Activated T-helper 1 cell treated with anti-CD3 and anti-CD28 coated beads, Interleukin-12 subunit alpha, Interleukin-12 subunit beta, Interleukin-2, Interleukin-4 antibody, amounts not matched to agents 30 ng/mL and 10 ng/mL and 1 ng/mL, durations not matched to agents 14 hours and 24 hours and 36 hours (primary cell): Measurements from ENCODE around the gene TPM1. TPM values are rescaled to one million over a fixed set of nuclear protein-coding genes. Genes with fewer than 3 reads are reported as not detected.
A peak's percentile ranks its signal among the peaks of the same experiment; 100 is the strongest.

ENCODE experiments used
- DNase-seq: peaks from one replicate; pipeline ENCODE4 v3.0.0; 2021; ENCODE audit warnings: low spot score
- H3K27ac Mint-ChIP-seq: one replicate; pipeline ENCODE4 v1.8.0; 2021; ENCODE audit warnings: mild to moderate bottlenecking, mixed read lengths
- H3K27me3 Mint-ChIP-seq: one replicate; pipeline ENCODE4 v1.8.0; 2022; ENCODE audit warnings: mild to moderate bottlenecking, moderate library complexity, mixed read lengths; ENCODE audit not compliant: insufficient read depth
- H3K36me3 Mint-ChIP-seq: one replicate; pipeline ENCODE4 v1.8.0; 2021; ENCODE audit warnings: low read depth, mixed read lengths
- H3K4me1 Mint-ChIP-seq: one replicate; pipeline ENCODE4 v1.8.0; 2021; ENCODE audit warnings: low read depth, mixed read lengths
- H3K4me3 Mint-ChIP-seq: one replicate; pipeline ENCODE4 v1.8.0; 2021; ENCODE audit warnings: mild to moderate bottlenecking, moderate library complexity, mixed read lengths
- H3K9me3 Mint-ChIP-seq: one replicate; pipeline ENCODE4 v1.8.0; 2021; ENCODE audit warnings: mixed read lengths
- intact Hi-C: fragments of 100-400 bp; cut with micrococcal nuclease; formaldehyde crosslinking; loops from one replicate; pipeline ENCODE4 v1.15.1; 2024
- total RNA-seq: library from RNA; stranded (reverse); gene quantifications from 2 replicates; pipeline ENCODE4 v1.2.3, GENCODE V29; 2022

TPM1 gene
- total RNA-seq, 1 donor from 2014 or later, result 9.3 TPM

DNA sequence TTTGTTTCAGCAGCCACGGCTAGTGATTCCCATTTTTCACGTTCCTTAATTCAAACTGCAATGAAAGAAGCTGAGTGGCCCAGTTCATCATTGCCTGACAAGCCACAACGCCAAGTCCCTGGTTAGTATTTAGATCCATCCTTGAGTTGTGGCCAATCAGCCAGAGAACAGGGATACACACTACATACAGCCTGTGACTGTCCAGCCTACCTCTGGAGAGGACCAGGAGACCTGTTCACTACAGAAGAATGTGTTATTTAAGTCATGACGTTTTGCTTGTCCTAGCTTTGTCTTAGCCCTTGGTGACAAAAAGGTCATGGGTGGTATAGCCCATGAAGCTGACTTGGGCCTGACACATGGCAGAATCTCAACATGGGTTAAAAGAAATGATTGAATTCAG lies 2.7 kb upstream of the TPM1 start:
- Mint-ChIP-seq H3K27me3 (peaks cover 62% of the 10 kb centered on the region), H3K4me3 (no peak overlapping the region), H3K36me3 (no peaks in the 10 kb centered on the region), H3K9me3 (no peaks in the 10 kb centered on the region), H3K27ac (no peak overlapping the region), H3K4me1 (no peaks in the 10 kb centered on the region)
- DNase-seq, result no peak
- intact Hi-C loops, result no loop called here

DNA sequence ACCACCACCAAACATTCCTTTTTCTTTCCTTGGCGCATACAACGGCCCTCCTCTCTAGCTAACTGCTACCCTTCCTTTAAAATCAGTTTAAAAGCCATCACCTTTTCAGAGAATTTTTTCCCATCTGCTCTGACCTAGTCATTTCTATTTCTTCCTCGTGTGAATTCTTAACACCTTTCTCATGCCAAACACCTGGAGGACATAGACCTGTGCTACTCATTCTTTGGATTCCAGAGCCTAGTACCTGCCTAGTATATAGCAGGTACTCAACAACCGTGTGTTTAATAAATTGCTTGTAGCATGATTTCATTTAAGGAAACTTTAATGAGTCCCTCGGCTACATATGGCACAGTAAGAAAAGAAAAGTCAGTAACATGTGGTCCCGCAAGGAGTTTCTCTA lies 2.0 kb upstream of the TPM1 start:
- intact Hi-C loops, result no loop called here
- no peak for DNase-seq
- no peaks in the 10 kb centered on the region for H3K9me3 Mint-ChIP-seq
- H3K27ac Mint-ChIP-seq, result no peak overlapping the region
- H3K36me3 Mint-ChIP-seq, result no peaks in the 10 kb centered on the region
- no peaks in the 10 kb centered on the region for H3K4me1 Mint-ChIP-seq
- H3K4me3 Mint-ChIP-seq, result no peak overlapping the region
- H3K27me3 Mint-ChIP-seq, result peaks cover 66% of the 10 kb centered on the region

DNA sequence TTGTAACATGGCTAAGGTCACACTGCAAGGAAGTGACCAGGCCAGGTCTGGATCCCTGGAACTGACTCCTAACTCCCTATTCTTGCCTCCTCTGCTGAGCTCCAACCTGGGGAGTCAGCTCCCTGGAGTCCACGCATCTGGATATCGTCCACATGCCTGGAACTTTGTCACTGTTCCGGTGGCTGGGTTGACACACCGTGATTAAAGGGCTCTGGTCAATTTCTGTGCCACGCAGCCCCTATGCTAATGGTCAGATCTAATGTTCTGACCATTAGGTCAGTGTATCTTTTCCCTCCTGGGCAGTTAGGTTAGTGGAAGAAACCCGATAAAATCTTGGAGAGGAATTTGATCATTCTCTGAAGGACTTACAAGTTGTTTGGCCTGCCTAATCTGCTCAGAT lies 1.6 kb upstream of the TPM1 start:
- no peak for DNase-seq
- Mint-ChIP-seq H3K27ac (no peak overlapping the region), H3K4me1 (no peaks in the 10 kb centered on the region), H3K36me3 (no peaks in the 10 kb centered on the region), H3K9me3 (no peaks in the 10 kb centered on the region), H3K27me3 (peaks cover 70% of the 10 kb centered on the region), H3K4me3 (no peak overlapping the region)
- intact Hi-C loops, result no loop called here

DNA sequence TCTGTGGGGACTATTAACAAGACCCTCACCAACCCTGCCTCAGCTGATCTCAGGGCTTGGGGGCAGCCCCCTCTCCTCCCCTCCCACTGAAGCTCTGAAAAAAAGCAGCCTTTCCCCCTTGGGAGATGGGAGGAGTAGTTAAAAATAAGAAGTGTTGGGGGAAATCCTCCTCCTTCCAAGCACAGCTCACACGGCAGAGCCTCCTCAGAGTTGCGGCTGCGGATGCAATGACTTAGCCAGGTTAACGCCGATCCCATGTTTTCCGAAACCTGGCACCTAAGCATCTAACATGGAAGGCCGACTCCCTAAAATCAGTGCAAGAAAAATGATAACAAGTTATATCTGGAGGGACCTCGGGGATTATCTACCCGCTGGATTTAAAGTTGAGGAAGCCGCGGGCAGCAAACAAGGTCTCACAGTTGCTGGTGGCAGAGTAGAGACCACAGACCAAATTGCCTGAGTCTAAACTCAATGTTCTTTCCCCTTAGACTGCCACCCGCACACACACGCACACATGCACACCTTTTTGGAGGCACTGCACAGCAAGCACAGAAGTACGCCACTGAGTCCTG lies 1.1 kb upstream of the TPM1 start:
- Mint-ChIP-seq H3K4me1 (no peaks in the 10 kb centered on the region), H3K4me3 (no peak overlapping the region), H3K9me3 (no peaks in the 10 kb centered on the region), H3K36me3 (no peaks in the 10 kb centered on the region), H3K27ac (no peak overlapping the region), H3K27me3 (peaks cover 70% of the 10 kb centered on the region)
- intact Hi-C loops, result no loop called here
- DNase-seq, result no peak

DNA sequence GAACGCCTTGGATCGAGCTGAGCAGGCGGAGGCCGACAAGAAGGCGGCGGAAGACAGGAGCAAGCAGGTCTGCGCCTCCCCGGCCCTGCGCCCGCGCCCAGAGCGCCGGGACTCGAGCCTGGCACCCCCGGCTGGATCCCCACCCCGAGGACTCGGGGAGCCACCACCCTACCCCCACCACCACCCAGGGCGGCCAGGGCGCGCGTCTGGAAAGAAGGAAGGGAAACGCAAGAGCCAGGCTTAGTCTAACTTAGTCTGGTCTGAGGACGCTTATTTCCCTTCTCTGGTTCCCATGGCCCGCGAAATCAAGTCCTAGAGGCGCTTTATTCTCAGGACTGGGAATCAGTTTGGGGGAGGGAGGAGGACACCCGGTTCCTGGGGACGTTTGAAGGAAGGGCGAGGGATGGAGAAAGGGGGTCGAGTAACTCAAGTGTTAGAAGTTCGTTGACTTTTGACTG lies 359 bp downstream of the TPM1 start:
- H3K36me3 Mint-ChIP-seq, result no peaks in the 10 kb centered on the region
- H3K27ac Mint-ChIP-seq, result no peak overlapping the region
- no peak for DNase-seq
- intact Hi-C loops, result no loop called here
- H3K4me3 Mint-ChIP-seq, result peak overlapping the region; percentile 75
- H3K27me3 Mint-ChIP-seq, result peaks cover 79% of the 10 kb centered on the region
- peaks cover 6% of the 10 kb centered on the region for H3K4me1 Mint-ChIP-seq
- no peaks in the 10 kb centered on the region for H3K9me3 Mint-ChIP-seq

DNA sequence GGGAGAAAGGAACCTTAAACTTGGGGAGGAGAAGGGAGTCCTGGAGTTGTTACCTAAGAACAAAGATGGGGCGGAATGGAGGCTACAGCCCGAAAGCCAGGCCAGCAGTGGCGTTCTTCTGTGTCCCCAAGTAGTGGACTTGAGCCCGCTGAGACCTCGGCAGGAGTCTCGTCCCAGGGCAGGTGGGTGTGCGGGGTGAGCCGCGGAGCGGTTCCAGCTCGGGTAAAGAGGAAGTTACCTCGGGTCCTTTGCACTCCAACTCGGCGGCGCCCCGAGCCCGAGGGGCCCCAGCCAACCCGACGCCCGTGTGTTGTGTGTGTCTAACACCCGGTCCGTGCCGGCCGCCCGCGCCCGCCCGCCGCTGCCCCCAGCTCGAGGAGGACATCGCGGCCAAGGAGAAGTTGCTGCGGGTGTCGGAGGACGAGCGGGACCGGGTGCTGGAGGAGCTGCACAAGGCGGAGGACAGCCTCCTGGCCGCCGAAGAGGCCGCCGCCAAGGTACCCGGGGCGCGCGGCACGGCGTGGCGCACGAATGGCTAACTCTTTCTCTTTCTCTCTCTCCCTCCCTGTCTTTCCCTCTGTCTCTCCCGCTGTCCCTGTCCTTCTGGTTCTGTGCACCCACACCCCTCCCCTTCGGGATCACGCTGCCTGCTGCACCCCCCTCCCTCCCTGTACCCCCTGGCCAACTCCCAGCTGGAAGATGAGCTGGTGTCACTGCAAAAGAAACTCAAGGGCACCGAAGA lies 959 bp downstream of the TPM1 start:
- no peaks in the 10 kb centered on the region for H3K36me3 Mint-ChIP-seq
- peak overlapping the region; percentile 75 for H3K4me3 Mint-ChIP-seq

DNA sequence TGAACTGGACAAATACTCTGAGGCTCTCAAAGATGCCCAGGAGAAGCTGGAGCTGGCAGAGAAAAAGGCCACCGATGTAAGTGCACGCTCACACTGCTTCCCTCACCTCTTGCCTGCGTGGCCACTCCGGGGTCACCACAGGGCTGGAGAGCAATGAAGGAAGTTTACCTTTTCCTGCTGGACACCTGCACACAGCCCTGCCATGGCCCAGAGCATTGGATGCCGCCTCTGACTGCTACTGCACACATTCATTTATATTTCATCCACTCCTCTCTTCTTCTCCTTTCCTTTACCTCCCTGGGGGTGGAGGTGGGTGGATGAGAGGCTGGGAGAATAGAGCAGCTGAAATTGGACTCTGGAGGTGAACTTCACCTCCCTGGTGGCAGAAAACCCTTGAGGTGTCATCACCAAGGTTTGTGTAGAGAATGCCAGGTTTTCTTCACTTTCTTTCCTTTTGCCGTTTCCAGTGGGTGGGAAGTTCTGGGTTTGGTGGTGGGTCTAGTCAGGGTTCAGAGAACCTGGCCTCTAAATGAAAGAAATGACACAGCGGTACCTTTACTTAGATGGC lies 1.6 kb downstream of the TPM1 start:
- Mint-ChIP-seq H3K4me3 (peak overlapping the region; percentile 26), H3K27ac (no peak overlapping the region), H3K9me3 (no peaks in the 10 kb centered on the region), H3K4me1 (peaks cover 11% of the 10 kb centered on the region), H3K27me3 (peaks cover 70% of the 10 kb centered on the region), H3K36me3 (no peaks in the 10 kb centered on the region)
- intact Hi-C loops, result no loop called here
- DNase-seq, result no peak

More for the DNA sequence above, 959 bp downstream of the TPM1 start:
- H3K9me3 Mint-ChIP-seq, result no peaks in the 10 kb centered on the region
- H3K27me3 Mint-ChIP-seq, result peaks cover 75% of the 10 kb centered on the region
- H3K4me1 Mint-ChIP-seq, result peaks cover 7% of the 10 kb centered on the region
- no peak for DNase-seq
- intact Hi-C loops, result no loop called here
- H3K27ac Mint-ChIP-seq, result no peak overlapping the region

DNA sequence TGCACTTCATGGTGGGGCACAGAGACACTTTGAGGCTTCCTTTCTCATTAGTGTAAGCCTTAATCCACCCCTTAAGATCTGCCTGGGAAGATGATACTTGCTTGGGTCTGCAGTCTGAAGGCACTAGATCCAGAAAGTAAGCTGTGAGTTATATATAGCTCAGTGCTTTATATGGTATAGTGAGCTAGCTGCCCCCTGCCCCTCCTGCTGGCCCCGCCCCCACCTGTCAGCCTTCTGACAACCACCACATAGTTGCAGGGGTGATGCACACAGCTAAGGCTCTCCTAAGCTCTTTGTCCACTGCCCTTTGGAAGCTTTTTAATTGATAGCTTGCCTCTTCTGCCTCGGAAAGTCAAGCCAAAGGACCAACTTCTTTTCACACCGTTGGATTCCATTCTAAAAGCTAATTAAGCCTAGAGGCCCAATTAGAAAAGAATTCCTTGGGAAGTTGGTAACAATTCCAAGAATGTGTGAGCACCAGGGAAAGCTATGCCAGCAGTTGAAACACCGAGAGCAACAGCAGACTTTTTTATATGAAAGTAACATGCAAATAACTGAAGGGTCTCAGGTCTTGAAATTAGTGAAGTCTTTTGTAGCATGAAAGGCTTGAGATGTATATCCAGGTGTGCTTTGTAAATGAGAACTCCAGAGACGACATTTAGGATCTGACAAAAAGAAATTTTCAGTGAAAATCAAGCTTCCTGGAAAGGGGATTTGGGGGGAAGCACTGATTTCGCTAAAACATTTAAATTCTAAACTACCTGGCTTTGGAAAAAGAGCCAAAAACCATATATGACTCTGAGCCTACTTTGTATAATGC lies 2.3 kb downstream of the TPM1 start:
- intact Hi-C loops, result loop anchor here (5.0 kb wide), 1 partner anchor 232 kb away; the partner anchor contains the start of gene APH1B
- Mint-ChIP-seq H3K4me3 (no peak overlapping the region), H3K27ac (no peak overlapping the region), H3K27me3 (peaks cover 70% of the 10 kb centered on the region), H3K4me1 (peaks cover 18% of the 10 kb centered on the region), H3K36me3 (no peaks in the 10 kb centered on the region), H3K9me3 (no peaks in the 10 kb centered on the region)
- DNase-seq, result no peak

DNA sequence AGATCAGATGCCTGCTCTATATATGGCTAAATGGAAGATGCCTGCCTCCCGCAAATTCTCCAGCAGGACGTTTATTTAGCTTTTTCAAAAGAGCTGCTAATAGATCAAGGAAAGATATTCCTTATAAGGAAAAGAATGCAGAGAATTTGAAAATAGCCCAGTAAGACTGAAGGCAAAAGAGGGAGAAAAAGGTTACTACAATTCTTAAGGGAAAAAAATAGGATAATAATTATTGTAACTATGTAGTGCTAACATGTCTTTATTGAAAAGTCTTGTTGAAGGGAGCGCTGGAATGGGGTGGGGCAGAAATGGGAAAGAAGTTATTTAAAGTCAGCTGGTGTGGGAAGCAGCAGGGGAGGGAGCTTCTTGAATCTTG lies 2.9 kb downstream of the TPM1 start:
- Mint-ChIP-seq H3K4me3 (no peak overlapping the region), H3K27me3 (peaks cover 69% of the 10 kb centered on the region), H3K4me1 (peaks cover 20% of the 10 kb centered on the region), H3K9me3 (no peaks in the 10 kb centered on the region), H3K36me3 (no peaks in the 10 kb centered on the region), H3K27ac (no peak overlapping the region)
- no peak for DNase-seq
- intact Hi-C loops, result loop anchor here (5.0 kb wide), 1 partner anchor 232 kb away; the partner anchor contains the start of gene APH1B

DNA sequence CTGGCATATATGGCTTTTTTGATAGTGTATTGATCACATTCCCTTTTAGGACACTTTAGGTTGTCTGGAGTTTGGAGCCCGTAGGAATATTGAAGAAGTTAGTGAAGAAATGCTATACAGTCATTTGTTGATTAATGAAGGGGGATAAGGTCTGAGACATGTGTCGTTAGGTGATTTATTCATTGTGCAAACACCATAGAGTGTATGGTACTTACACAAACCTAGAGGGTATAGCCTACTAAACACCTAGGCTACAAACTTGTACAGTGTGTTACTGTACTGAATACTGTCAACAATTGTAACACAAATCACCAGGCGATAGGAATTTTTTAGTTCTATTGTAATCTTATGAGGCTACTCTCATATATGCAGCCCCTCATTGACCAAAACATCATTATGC lies 3.3 kb downstream of the TPM1 start:
- Mint-ChIP-seq H3K4me1 (peaks cover 20% of the 10 kb centered on the region), H3K27me3 (peaks cover 68% of the 10 kb centered on the region), H3K36me3 (no peaks in the 10 kb centered on the region), H3K4me3 (no peak overlapping the region), H3K9me3 (no peaks in the 10 kb centered on the region), H3K27ac (no peak overlapping the region)
- DNase-seq, result no peak
- intact Hi-C loops, result loop anchor here (5.0 kb wide), 1 partner anchor 231 kb away; the partner anchor contains the start of gene APH1B

DNA sequence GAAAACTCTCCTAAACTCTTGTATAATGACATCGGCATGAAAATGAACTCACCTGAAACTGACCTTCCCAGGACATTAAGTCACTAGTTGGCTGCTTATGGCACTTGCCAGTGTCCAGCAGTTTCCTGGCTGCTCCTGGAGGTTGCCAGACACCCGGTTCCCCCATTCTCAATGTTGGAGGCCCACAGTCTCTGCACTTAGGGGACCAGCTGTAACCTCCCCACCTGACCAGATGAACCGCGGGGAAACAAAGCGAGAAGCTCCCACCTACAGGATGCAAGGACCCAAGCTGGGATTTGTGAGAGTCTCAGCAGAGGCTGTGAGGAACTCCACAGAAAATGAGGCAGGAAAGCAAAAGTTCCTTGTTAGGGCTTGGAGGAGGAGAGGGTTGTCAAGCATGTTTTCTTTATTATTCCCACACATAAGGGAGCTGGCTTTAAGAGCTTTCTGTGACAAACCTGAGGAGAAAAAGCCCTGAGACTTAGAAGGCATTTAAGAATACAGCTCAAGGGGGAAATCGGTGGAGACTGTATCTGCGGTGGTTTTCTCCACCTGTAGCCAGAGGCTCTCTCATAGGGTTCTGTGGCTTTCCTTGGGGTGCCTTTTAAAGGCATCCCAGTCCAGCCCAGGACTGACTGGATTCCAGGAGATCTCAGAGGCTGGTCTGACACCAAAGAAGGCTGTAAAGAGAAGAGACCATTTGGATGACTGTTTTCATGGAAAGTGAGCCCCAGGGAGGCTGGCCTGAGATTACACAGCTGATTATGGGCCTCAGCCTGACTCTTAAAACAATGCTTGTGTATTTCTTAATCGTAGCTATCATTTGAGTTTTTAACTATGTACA lies 4.6 kb downstream of the TPM1 start:
- DNase-seq, result no peak
- Mint-ChIP-seq H3K9me3 (no peaks in the 10 kb centered on the region), H3K27ac (no peak overlapping the region), H3K4me3 (peak overlapping the region; percentile 83), H3K4me1 (peaks cover 20% of the 10 kb centered on the region), H3K36me3 (no peaks in the 10 kb centered on the region), H3K27me3 (peaks cover 58% of the 10 kb centered on the region)
- intact Hi-C loops, result loop anchor here (5.0 kb wide), 1 partner anchor 230 kb away; the partner anchor contains the start of gene APH1B

DNA sequence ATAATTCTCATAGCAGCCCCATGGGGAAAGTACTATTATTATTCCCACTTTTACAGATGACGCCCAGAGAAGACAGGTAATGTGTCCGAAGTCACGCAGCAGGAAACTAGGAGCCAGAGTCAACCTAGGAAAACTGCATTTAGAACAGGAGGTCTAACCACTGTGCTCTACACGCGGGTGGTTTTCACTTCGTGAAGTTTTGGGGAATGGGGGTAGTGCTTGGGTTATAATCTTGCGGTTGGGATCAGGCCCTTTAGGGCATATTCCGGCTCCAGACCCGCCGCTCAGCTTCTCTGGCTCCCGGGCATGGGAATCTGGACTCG lies 5.2 kb downstream of the TPM1 start:
- peaks cover 58% of the 10 kb centered on the region for H3K27me3 Mint-ChIP-seq
- DNase-seq, result no peak
- no peaks in the 10 kb centered on the region for H3K9me3 Mint-ChIP-seq
- peaks cover 20% of the 10 kb centered on the region for H3K4me1 Mint-ChIP-seq
- peak overlapping the region; percentile 83 for H3K4me3 Mint-ChIP-seq
- intact Hi-C loops, result loop anchor here (1.0 to 5.0 kb wide), 3 partner anchors 46 to 355 kb away; partner anchors contain the start of gene APH1B
- H3K36me3 Mint-ChIP-seq, result no peaks in the 10 kb centered on the region
- no peak overlapping the region for H3K27ac Mint-ChIP-seq
